Activated T-helper 2 cell treated with anti-CD3 and anti-CD28 coated beads, Interferon-gamma antibody, Interleukin-2, Interleukin-4, amounts not matched to agents 10 μg/mL and 5 μg/mL and 100 μg/mL, durations not matched to agents 14 hours and 24 hours and 36 hours (primary cell): ENCODE results near the gene NAP1L4. TPM values are rescaled to one million over a fixed set of nuclear protein-coding genes. Genes with fewer than 3 reads are reported as not detected.

Experiments used
- DNase-seq: peaks from one replicate; pipeline ENCODE4 v3.0.0; 2021; ENCODE audit warnings: low spot score
- H3K27ac Mint-ChIP-seq: one replicate; pipeline ENCODE4 v1.8.0; 2021; ENCODE audit warnings: mixed read lengths
- H3K27me3 Mint-ChIP-seq: one replicate; pipeline ENCODE4 v1.8.0; 2021; ENCODE audit warnings: low read depth, mixed read lengths
- H3K36me3 Mint-ChIP-seq: one replicate; pipeline ENCODE4 v1.8.0; 2021; ENCODE audit warnings: low read depth, mixed read lengths
- H3K4me1 Mint-ChIP-seq: one replicate; pipeline ENCODE4 v1.8.0; 2021; ENCODE audit warnings: low read depth, mixed read lengths
- H3K4me3 Mint-ChIP-seq: one replicate; pipeline ENCODE4 v1.8.0; 2021; ENCODE audit warnings: low read depth, mild to moderate bottlenecking, moderate library complexity, mixed read lengths
- H3K9me3 Mint-ChIP-seq: one replicate; pipeline ENCODE4 v1.8.0; 2021; ENCODE audit warnings: mixed read lengths
- intact Hi-C: fragments of 100-400 bp; cut with micrococcal nuclease; formaldehyde crosslinking; loops from one replicate; pipeline ENCODE4 v1.15.1; 2023
- total RNA-seq: library from RNA; stranded (reverse); gene quantifications from 2 replicates; pipeline ENCODE4 v1.2.3, GENCODE V29; 2022

The NAP1L4 gene
- total RNA-seq, 1 donor from 2014 or later, result 267 TPM

DNA sequence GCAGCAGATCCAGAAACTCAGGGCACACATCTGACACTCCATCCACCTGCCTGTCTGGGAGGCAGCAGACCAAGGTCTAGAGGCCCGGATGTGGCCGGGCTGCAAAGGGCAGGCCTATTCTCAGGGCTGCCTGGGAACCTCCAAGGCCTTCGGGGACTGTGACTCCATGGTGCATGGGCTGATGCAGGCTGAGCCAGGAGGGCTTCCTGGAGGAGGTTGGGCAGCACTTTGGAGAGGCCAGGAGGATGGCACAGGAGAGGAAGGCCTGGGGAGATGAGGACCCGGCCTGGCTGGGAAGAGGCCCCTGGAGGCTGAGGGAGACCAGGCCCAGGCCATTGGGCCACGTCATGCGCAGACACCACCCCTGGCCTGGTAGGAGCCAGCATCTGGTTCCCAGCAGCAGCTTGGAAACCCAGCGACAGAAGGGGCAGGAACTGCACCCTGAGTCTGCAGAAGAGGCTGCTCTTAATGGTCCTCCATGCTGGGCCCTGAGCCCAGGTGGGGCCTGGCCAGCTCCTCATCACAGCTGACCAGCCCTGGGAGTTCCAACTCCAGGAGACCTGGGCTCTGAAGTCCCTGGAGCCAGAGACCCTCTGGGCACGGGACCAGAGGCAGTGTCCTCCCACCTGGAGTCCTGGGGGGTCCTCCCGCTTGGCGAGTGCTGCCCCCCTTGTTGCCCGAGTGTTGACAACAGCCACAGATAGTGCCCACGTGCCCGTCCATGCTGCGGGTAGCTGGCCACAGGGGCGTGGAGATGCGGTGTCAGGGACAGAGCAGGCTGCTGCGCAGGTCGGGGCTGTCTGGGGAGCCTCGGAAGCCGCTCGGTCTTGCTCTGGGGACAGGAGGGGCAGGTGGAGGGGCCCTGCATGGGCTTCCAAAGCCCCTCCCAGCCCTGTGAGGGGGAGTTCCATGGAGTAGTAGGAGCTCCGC lies 68.4 kb downstream of the NAP1L4 start:
- peaks cover 3% of the 10 kb centered on the region for H3K36me3 Mint-ChIP-seq
- peaks cover 12% of the 10 kb centered on the region for H3K27me3 Mint-ChIP-seq
- no peak overlapping the region for H3K4me3 Mint-ChIP-seq

DNA sequence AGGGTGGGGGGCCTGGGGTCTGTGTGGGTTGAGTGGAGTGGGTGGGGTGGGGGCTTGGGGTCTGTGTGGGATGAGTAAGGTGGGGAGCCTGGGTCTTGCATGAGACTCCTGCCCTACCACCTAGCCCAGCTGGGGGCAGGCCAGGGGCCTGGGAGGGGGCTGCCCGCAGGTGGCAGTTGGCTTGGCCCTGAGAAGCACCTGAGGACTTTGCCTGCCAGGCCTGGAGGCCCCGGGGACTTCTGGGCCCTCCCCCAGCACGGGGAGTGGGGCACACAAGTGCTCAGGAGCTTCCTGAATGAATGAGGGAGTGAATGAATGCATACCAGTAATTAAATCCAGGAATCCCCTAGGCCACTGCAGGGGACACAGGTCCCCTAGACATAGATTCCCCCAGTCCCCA lies 69.5 kb downstream of the NAP1L4 start:
- no peak overlapping the region for H3K27ac Mint-ChIP-seq
- peaks cover 2% of the 10 kb centered on the region for H3K4me1 Mint-ChIP-seq
- no peaks in the 10 kb centered on the region for H3K36me3 Mint-ChIP-seq
- intact Hi-C loops, result no loop called here
- H3K4me3 Mint-ChIP-seq, result no peak overlapping the region
- no peak for DNase-seq
- H3K27me3 Mint-ChIP-seq, result peaks cover 5% of the 10 kb centered on the region
- no peaks in the 10 kb centered on the region for H3K9me3 Mint-ChIP-seq

More for the DNA sequence above, 68.4 kb downstream of the NAP1L4 start:
- intact Hi-C loops, result no loop called here
- DNase-seq, result no peak
- Mint-ChIP-seq H3K4me1 (peaks cover 8% of the 10 kb centered on the region), H3K9me3 (no peaks in the 10 kb centered on the region), H3K27ac (no peak overlapping the region)

DNA sequence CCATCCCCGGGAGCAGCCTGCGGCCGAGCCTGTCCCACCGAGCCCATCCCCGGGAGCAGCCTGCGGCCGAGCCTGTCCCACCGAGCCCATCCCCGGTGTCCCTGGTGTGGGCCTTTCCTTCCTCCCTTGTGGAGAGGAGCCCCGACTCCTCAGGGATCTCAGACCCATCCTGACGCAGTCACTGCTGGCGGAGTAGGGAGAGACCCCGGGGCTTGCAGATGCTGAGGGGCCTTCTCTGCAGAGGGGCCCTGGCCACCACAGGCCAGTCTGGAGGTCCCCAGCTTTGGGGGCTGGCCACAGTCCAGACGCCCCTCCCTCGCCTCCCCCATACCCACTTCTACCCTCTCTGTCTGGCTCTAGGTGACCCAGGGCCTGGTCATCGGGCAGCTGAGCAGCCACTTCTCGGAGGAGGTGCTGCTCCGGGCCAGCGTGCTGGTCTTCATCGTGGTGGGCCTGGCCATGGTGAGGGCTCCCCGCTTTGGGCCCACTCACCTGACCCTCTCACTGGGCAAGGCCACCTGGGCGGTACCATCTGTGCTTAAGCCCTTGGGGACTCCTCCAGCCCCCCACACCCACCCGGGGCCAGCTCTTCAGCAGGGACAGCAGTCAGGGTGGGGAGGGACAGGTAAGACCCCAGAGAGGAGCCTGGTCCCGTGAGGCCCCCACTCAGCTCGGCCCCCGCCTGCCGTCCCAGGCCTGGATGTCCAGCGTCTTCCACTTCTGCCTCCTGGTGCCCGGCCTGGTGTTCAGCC lies 70.2 kb downstream of the NAP1L4 start:
- DNase-seq, result no peak
- no peak overlapping the region for H3K27ac Mint-ChIP-seq
- no peaks in the 10 kb centered on the region for H3K27me3 Mint-ChIP-seq
- H3K4me3 Mint-ChIP-seq, result no peak overlapping the region
- no peaks in the 10 kb centered on the region for H3K36me3 Mint-ChIP-seq
- intact Hi-C loops, result no loop called here
- no peaks in the 10 kb centered on the region for H3K9me3 Mint-ChIP-seq
- H3K4me1 Mint-ChIP-seq, result no peaks in the 10 kb centered on the region

DNA sequence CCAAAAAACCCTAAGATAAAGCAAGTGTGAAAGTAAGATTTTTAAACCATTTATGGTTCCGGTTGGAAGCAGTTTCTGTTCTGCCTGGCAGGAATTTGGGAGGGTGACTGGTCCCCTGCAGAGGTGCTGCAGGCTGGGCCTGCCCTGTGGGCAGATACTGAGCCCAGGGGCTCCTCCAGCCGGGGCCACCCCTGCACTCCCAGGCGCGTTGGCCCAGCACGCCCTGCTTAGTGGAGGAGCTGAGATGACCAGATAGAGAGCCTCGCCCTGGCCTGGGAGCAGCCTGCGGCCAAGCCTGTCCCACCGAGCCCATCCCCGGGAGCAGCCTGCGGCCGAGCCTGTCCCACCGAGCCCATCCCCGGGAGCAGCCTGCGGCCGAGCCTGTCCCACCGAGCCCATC lies 70.9 kb downstream of the NAP1L4 start:
- no peaks in the 10 kb centered on the region for H3K27me3 Mint-ChIP-seq
- no peak for DNase-seq
- no peak overlapping the region for H3K27ac Mint-ChIP-seq
- intact Hi-C loops, result no loop called here
- H3K4me3 Mint-ChIP-seq, result no peak overlapping the region
- H3K4me1 Mint-ChIP-seq, result no peaks in the 10 kb centered on the region
- no peaks in the 10 kb centered on the region for H3K36me3 Mint-ChIP-seq
- no peaks in the 10 kb centered on the region for H3K9me3 Mint-ChIP-seq

DNA sequence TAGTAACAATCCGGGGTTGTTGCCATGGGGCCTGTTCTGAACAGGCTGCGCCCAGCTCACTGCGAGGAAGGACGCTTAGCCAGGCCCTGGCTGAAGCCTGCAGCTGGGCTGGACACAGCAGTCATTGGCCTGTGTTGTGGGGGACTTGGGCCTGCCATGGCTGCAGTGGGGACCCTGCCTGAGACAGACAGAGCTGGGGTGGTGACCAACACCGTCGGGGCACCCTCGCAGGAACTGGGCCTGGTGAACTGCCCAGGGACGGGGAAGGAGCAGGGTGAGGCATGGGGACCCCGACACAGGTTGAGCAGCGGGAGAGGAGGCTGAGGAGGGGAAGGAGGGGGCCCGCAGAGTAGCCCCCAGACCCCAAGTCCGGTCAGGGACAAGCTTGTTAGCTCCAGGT lies 71.8 kb downstream of the NAP1L4 start:
- H3K4me3 Mint-ChIP-seq, result no peak overlapping the region
- no peaks in the 10 kb centered on the region for H3K36me3 Mint-ChIP-seq
- H3K27ac Mint-ChIP-seq, result no peak overlapping the region
- no peaks in the 10 kb centered on the region for H3K4me1 Mint-ChIP-seq
- no peaks in the 10 kb centered on the region for H3K27me3 Mint-ChIP-seq
- no peak for DNase-seq
- no peaks in the 10 kb centered on the region for H3K9me3 Mint-ChIP-seq
- intact Hi-C loops, result no loop called here

DNA sequence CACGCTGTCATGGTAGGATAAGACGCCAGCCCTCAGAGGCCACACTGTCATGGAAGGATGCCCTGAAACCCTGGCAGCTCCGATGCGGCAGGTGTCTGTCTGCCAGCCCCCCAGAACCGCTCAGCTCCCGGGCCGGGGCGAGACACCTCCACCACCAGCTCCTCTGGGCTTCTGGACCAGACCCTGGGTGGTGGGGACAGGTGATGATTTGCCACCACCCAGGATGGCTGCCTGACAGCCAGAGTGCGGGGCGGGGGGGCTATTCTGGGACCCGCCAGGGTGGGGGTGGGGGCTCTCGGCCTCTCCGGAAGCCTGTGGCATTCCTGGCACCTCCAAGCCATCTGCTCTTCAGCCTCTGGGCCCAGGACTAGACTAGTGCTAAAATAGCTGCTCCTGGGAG lies 72.3 kb downstream of the NAP1L4 start:
- intact Hi-C loops, result no loop called here
- Mint-ChIP-seq H3K4me1 (no peaks in the 10 kb centered on the region), H3K4me3 (no peak overlapping the region), H3K9me3 (no peaks in the 10 kb centered on the region), H3K27ac (no peak overlapping the region), H3K36me3 (no peaks in the 10 kb centered on the region), H3K27me3 (no peaks in the 10 kb centered on the region)
- no peak for DNase-seq

DNA sequence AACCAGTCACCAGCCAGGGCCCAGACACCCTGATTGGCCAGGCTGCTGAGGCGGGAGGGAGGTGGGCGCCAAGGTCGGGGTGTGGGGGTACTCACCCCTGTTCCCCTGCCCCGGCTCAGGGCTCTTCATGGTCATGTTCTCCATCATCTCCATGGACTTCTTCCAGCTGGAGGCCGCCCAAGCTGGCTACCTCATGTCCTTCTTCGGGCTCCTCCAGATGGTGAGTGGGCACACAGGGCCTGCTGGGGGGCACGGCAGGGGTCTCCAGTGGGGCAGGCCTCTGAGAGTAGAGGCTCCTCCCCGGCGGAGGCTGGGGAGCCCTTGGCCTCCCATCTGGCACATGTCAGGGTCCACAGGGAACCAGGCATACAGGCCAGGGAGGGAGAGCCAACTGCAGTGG lies 72.9 kb downstream of the NAP1L4 start:
- Mint-ChIP-seq H3K4me3 (no peak overlapping the region), H3K4me1 (no peaks in the 10 kb centered on the region), H3K27ac (peak overlapping the region; percentile 59), H3K9me3 (no peaks in the 10 kb centered on the region), H3K36me3 (no peaks in the 10 kb centered on the region), H3K27me3 (no peaks in the 10 kb centered on the region)
- intact Hi-C loops, result no loop called here
- DNase-seq, result no peak

DNA sequence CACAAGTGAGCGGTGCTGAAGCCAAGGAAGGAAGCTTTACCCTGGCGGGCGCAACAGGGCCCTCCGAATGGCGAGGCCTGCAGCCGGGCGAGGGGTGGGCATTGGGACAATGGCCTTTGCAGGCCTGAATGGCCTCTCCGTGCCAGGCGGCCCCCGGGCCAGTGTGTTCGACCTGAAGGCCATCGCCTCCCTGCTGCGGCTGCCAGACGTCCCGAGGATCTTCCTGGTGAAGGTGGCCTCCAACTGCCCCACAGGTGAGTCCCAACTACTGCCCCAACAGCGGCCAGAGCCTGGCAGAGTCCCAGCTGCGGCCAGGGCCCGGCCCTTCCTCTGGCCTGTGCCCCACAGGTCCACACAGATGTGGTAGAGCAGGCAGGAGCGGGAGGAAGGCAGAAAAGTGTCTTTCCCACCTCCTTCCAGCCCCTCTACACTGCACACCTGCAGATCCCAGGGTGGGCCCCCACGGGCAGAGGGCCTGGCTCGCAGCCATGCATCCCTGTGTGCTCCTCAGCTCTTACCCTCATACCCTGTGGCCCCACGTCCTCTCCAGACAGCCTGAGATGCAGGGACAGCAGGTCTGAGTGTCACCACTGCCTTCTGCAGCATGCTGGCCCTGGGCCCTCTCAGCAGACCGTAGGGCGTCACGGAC lies 74.2 kb downstream of the NAP1L4 start:
- Mint-ChIP-seq H3K4me3 (no peak overlapping the region), H3K36me3 (no peaks in the 10 kb centered on the region), H3K27ac (no peak overlapping the region), H3K9me3 (no peaks in the 10 kb centered on the region), H3K4me1 (no peaks in the 10 kb centered on the region), H3K27me3 (no peaks in the 10 kb centered on the region)
- intact Hi-C loops, result no loop called here
- no peak for DNase-seq

DNA sequence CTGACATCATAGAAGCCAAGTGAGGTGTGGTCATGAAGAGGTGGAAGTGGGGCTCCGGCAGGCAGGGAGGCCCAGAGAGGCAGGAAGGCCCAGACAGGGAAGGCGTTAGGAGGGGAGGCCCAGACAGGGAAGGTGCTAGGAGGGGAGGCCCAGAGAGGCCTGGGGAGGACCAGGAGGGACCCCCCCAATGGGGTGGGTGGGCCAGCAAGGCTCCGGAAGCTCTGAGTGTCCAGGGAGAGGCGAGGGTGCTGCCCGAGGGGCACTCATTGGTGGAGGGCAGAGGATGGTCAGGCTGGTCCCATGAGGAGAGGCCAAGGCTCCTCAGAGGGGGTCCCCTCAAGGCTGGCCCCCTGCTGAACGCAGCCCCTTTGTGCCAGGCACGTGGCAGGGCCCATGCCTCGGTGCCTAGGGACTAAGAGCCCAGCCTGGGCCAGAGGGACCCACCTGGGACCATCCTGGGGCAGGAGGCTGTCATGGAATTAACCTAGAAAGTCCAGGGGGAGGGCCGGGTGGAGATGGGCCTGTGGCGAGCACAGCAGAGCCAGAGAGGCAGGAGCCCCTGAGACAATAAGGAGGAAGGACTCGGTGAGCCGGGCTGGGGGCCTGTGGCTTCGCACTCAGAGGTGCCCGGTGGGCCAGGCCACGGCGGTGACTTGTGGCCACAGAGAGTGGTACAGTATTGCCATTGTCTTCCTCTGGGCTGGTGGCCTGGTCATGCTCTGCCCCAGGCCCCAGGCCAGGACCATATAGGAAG lies 75.1 kb downstream of the NAP1L4 start:
- no peaks in the 10 kb centered on the region for H3K27me3 Mint-ChIP-seq
- DNase-seq, result no peak
- H3K4me3 Mint-ChIP-seq, result no peak overlapping the region
- no peak overlapping the region for H3K27ac Mint-ChIP-seq
- no peaks in the 10 kb centered on the region for H3K36me3 Mint-ChIP-seq
- intact Hi-C loops, result no loop called here
- H3K9me3 Mint-ChIP-seq, result no peaks in the 10 kb centered on the region
- no peaks in the 10 kb centered on the region for H3K4me1 Mint-ChIP-seq

DNA sequence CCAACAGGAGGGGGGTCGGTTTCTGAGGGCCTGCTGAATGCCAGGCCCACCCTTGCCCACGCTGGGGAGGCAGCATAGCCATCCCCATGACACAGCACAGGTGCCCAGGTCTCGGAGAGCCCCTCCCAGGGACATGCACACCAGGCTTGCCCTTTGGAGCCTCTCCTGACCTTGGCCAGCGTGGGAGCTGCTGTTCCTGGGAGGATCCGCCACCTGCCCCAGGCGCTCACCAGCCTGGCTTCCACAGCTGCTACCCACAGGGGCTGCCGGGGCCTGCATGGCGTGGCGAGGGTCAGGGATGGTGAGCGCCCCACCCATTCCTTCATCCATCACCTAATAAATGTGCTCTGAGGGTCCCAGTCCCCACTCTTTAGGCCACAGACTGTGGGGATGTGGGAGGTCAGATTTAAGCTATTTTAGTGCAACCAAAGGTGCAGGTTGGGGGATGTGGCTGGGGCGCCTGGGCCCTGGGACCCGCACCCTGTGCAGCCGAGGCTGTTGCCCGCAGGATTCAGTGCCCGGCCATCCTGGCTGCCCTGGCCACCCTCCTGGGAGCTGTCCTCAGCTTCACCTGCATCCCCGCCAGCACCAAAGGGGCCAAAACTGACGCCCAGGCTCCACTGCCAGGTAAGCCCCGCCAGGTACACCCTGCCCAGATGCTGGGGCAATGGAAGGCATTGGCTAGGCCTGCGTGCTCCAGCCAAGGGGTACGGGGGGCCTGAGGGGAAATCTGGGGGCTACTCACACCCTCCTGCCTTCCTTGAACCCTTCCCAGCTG lies 75.8 kb downstream of the NAP1L4 start:
- Mint-ChIP-seq H3K27me3 (no peaks in the 10 kb centered on the region), H3K4me3 (no peak overlapping the region)
- intact Hi-C loops, result no loop called here

DNA sequence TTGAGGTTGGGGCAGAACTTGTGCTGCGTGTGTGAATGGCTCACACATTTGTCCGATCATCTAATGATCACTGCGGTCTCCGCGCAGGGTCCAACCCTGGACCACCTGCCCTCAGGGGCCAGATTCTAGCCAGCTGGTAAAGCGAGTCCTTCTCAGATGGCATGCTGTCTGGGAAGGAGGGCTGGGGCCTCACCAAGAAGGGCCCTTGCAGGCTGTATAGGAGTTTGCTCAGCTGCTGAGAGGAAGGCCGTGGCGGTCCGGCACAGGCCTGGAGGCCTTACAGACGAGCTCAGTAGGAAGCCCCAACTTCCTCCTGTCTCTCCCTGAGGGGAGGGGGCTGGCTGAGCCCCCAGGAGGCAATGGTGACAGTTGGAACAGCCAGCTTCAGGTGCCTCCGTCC lies 76.7 kb downstream of the NAP1L4 start:
- Mint-ChIP-seq H3K27ac (no peak overlapping the region), H3K36me3 (no peaks in the 10 kb centered on the region), H3K9me3 (no peaks in the 10 kb centered on the region), H3K4me1 (no peaks in the 10 kb centered on the region), H3K27me3 (no peaks in the 10 kb centered on the region), H3K4me3 (no peak overlapping the region)
- no peak for DNase-seq
- intact Hi-C loops, result no loop called here

More for the DNA sequence above, 75.8 kb downstream of the NAP1L4 start:
- Mint-ChIP-seq H3K9me3 (no peaks in the 10 kb centered on the region), H3K36me3 (no peaks in the 10 kb centered on the region), H3K4me1 (no peaks in the 10 kb centered on the region), H3K27ac (no peak overlapping the region)
- DNase-seq, result no peak
